CD4-positive, alpha-beta memory T cell (primary cell): ENCODE measurements around the gene MCC. TPM values are rescaled to one million over a fixed set of nuclear protein-coding genes. Genes with fewer than 3 reads are reported as not detected.

ENCODE experiments used
- CTCF ChIA-PET: fragments of 350-600 bp; sonication (Branson Sonifier 250); formaldehyde crosslinking; loops from one replicate; lab custom pipeline; 2021; ENCODE audit warnings: inconsistent platforms; ENCODE audit not compliant: partially characterized antibody; lab: Charles Lee
- POLR2A ChIA-PET: fragments of 350-600 bp; sonication (Branson Sonifier 250); formaldehyde crosslinking; loops from one replicate; lab custom pipeline; 2021; ENCODE audit not compliant: partially characterized antibody; lab: Charles Lee
- DNase-seq, 5 donors: peaks; one replicate each; pipeline versions ENCODE4 v3.0.0 to v3.0.0-alpha.2; 2020 to 2022; ENCODE audit warnings: mixed read lengths in 1 of 5
- H3K27ac ChIP-seq: one replicate; pipeline ENCODE4 v1.7.0; 2013; ENCODE audit warnings: low read depth, low read length
- H3K27me3 ChIP-seq: 2 replicates; pipeline ENCODE4 v1.7.0; 2013; ENCODE audit warnings: mild to moderate bottlenecking, low read length, moderate library complexity; ENCODE audit not compliant: insufficient read depth
- H3K36me3 ChIP-seq: 2 replicates; pipeline ENCODE4 v1.7.0; 2013; ENCODE audit warnings: mild to moderate bottlenecking, low read length, moderate library complexity; ENCODE audit not compliant: insufficient read depth
- H3K4me1 ChIP-seq: 2 replicates; pipeline ENCODE4 v1.7.0; 2013; ENCODE audit warnings: mild to moderate bottlenecking, low read length, moderate library complexity; ENCODE audit not compliant: insufficient read depth
- H3K4me3 ChIP-seq, 2 donors: one replicate each; pipeline ENCODE4 v1.7.0; 2013; ENCODE audit warnings: low read length in 2 of 2, mild to moderate bottlenecking in 1 of 2
- H3K9me3 ChIP-seq, 2 donors: one replicate each; pipeline ENCODE4 v1.7.0; 2013; ENCODE audit warnings: low read length in 2 of 2, control low read depth in 1 of 2; ENCODE audit not compliant: control insufficient read depth in 1 of 2
- H3K27ac Mint-ChIP-seq, 7 donors: one replicate each; pipeline ENCODE4 v1.8.0; 2020 to 2021; ENCODE audit warnings: mixed read lengths in 7 of 7, mild to moderate bottlenecking in 6 of 7, inconsistent platforms in 3 of 7, moderate library complexity in 3 of 7
- H3K27me3 Mint-ChIP-seq, 2 donors: one replicate each; pipeline ENCODE4 v1.8.0; 2020 to 2021; ENCODE audit warnings: mixed read lengths in 2 of 2
- H3K36me3 Mint-ChIP-seq, 2 donors: one replicate each; pipeline ENCODE4 v1.8.0; 2020 to 2021; ENCODE audit warnings: mixed read lengths in 2 of 2, inconsistent platforms in 1 of 2, mild to moderate bottlenecking in 1 of 2
- H3K4me1 Mint-ChIP-seq, 4 donors: one replicate each; pipeline ENCODE4 v1.8.0; 2020 to 2021; ENCODE audit warnings: mixed read lengths in 4 of 4, mild to moderate bottlenecking in 1 of 4
- H3K4me3 Mint-ChIP-seq, 8 donors: one replicate each; pipeline ENCODE4 v1.8.0; 2020 to 2021; ENCODE audit warnings: mixed read lengths in 8 of 8, mild to moderate bottlenecking in 7 of 8, moderate library complexity in 6 of 8, inconsistent platforms in 3 of 8
- H3K9me3 Mint-ChIP-seq, 8 donors: one replicate each; pipeline ENCODE4 v1.8.0; 2020 to 2021; ENCODE audit warnings: mixed read lengths in 8 of 8, mild to moderate bottlenecking in 5 of 8, inconsistent platforms in 3 of 8, moderate library complexity in 1 of 8
- intact Hi-C: fragments of 100-400 bp; cut with micrococcal nuclease; formaldehyde crosslinking; loops from one replicate; pipeline ENCODE4 v1.15.1; 2023
- polyA plus RNA-seq, 2 donors: library from polyadenylated mRNA; unstranded; fragments of 300-500 nt; fragmentation: Illumina TruSeq; gene quantifications; one replicate each; pipeline ENCODE4 v1.2.3, GENCODE V29; 2021
- total RNA-seq, 2 experiments: library from RNA; stranded (reverse); gene quantifications; one replicate each; pipeline ENCODE4 v1.2.3, GENCODE V29; 2021

The MCC gene
- total and polyA plus RNA-seq, 4 experiments from 2014 or later: 0.92 to 12.1 (median 7.7) TPM

GRCh38 chr5:113320273-113320780 lies 167.9 kb downstream of the MCC start:
- POLR2A ChIA-PET: no interaction called here
- no peaks in the 10 kb centered on the region for H3K9me3 Mint-ChIP-seq
- no peak for DNase-seq
- no peak overlapping the region for H3K4me3 ChIP-seq
- no peaks in the 10 kb centered on the region for H3K4me1 Mint-ChIP-seq
- H3K27ac ChIP-seq: no peak overlapping the region
- H3K4me1 ChIP-seq: no peaks in the 10 kb centered on the region
- H3K4me3 Mint-ChIP-seq: no peak overlapping the region
- intact Hi-C loops: no loop called here
- H3K36me3 ChIP-seq: no peaks in the 10 kb centered on the region
- H3K36me3 Mint-ChIP-seq: no peaks in the 10 kb centered on the region
- H3K27ac Mint-ChIP-seq: no peak overlapping the region
- no peaks in the 10 kb centered on the region for H3K27me3 ChIP-seq
- CTCF ChIA-PET: no interaction called here
- no peaks in the 10 kb centered on the region for H3K27me3 Mint-ChIP-seq
- no peaks in the 10 kb centered on the region for H3K9me3 ChIP-seq

GRCh38 chr5:113319256-113320053 lies 168.8 kb downstream of the MCC start:
- Histone ChIP-seq H3K9me3 (no peaks in the 10 kb centered on the region), H3K36me3 (no peaks in the 10 kb centered on the region), H3K27ac (no peak overlapping the region), H3K27me3 (no peaks in the 10 kb centered on the region), H3K4me1 (no peaks in the 10 kb centered on the region), H3K4me3 (no peak overlapping the region)
- Mint-ChIP-seq H3K27me3 (peaks cover 0 to 1% of the 10 kb centered on the region in 2 donors), H3K36me3 (no peaks in the 10 kb centered on the region), H3K4me3 (no peak overlapping the region), H3K4me1 (no peaks in the 10 kb centered on the region), H3K9me3 (no peaks in the 10 kb centered on the region), H3K27ac (no peak overlapping the region)
- ChIA-PET CTCF (interaction anchor here (0.8 to 1.8 kb wide), 3 partner anchors 9 to 324 kb away, joined by 3 to 7 read pairs (median 6); no protein-coding TSS in a partner anchor), POLR2A (no interaction called here)
- no peak for DNase-seq
- intact Hi-C loops: loop anchor here (10.0 kb wide), 1 partner anchor 1115 kb away; no protein-coding TSS in a partner anchor

- POLR2A ChIA-PET: no interaction called here
- intact Hi-C loops: loop anchor here (10.0 kb wide), 1 partner anchor 1113 kb away; no protein-coding TSS in a partner anchor
- peaks cover 0 to 1% of the 10 kb centered on the region in 2 donors for H3K27me3 Mint-ChIP-seq
- Histone ChIP-seq H3K4me3 (no peak overlapping the region), H3K36me3 (no peaks in the 10 kb centered on the region), H3K27ac (no peak overlapping the region), H3K9me3 (no peaks in the 10 kb centered on the region), H3K4me1 (no peaks in the 10 kb centered on the region), H3K27me3 (no peaks in the 10 kb centered on the region)
- H3K4me1 Mint-ChIP-seq: no peaks in the 10 kb centered on the region
- no peak overlapping the region for H3K4me3 Mint-ChIP-seq
- no peaks in the 10 kb centered on the region for H3K36me3 Mint-ChIP-seq
- H3K9me3 Mint-ChIP-seq: no peaks in the 10 kb centered on the region
- no peak for DNase-seq
- CTCF ChIA-PET: interaction anchor here (1.3 to 1.5 kb wide), 2 partner anchors 13 to 322 kb away, joined by 4 to 6 read pairs; no protein-coding TSS in a partner anchor
- no peak overlapping the region for H3K27ac Mint-ChIP-seq
These were observed 170.6 kb downstream of the MCC start for GRCh38 chr5:113317636-113318035.

- H3K4me1 Mint-ChIP-seq: no peaks in the 10 kb centered on the region
These were observed 177.0 kb downstream of the MCC start for GRCh38 chr5:113311301-113311700.

GRCh38 chr5:113302120-113302519 lies 186.1 kb downstream of the MCC start:
- no peak overlapping the region for H3K4me3 ChIP-seq
- no peaks in the 10 kb centered on the region for H3K27me3 ChIP-seq
- no peak overlapping the region for H3K4me3 Mint-ChIP-seq
- no peak overlapping the region for H3K27ac Mint-ChIP-seq
- ChIA-PET POLR2A (no interaction called here), CTCF (no interaction called here)
- no peaks in the 10 kb centered on the region for H3K36me3 ChIP-seq
- H3K36me3 Mint-ChIP-seq: no peaks in the 10 kb centered on the region
- H3K4me1 Mint-ChIP-seq: no peaks in the 10 kb centered on the region
- no peaks in the 10 kb centered on the region for H3K4me1 ChIP-seq
- H3K9me3 Mint-ChIP-seq: no peaks in the 10 kb centered on the region
- H3K9me3 ChIP-seq: no peaks in the 10 kb centered on the region
- peaks cover 10 to 14% of the 10 kb centered on the region in 2 donors for H3K27me3 Mint-ChIP-seq
- intact Hi-C loops: no loop called here
- no peak overlapping the region for H3K27ac ChIP-seq
- DNase-seq: no peak

More at GRCh38 chr5:113311301-113311700, 177.0 kb downstream of the MCC start:
- Histone ChIP-seq H3K36me3 (no peaks in the 10 kb centered on the region), H3K9me3 (no peaks in the 10 kb centered on the region), H3K27me3 (no peaks in the 10 kb centered on the region), H3K27ac (no peak overlapping the region), H3K4me1 (no peaks in the 10 kb centered on the region), H3K4me3 (no peak overlapping the region)
- Mint-ChIP-seq H3K27me3 (peaks cover 7% of the 10 kb centered on the region in 2 donors), H3K4me3 (no peak overlapping the region), H3K27ac (no peak overlapping the region), H3K36me3 (no peaks in the 10 kb centered on the region), H3K9me3 (no peaks in the 10 kb centered on the region)
- POLR2A ChIA-PET: no interaction called here
- no peak for DNase-seq
- intact Hi-C loops: loop anchor here (10.0 kb wide), 1 partner anchor 1106 kb away; no protein-coding TSS in a partner anchor
- CTCF ChIA-PET: interaction anchor here (1.6 kb wide), 1 partner anchor 17 kb away, joined by 7 read pairs; no protein-coding TSS in a partner anchor

- no peaks in the 10 kb centered on the region for H3K9me3 Mint-ChIP-seq
- Histone ChIP-seq H3K9me3 (no peaks in the 10 kb centered on the region), H3K27me3 (peaks cover 12% of the 10 kb centered on the region), H3K36me3 (no peaks in the 10 kb centered on the region), H3K4me1 (peaks cover 9% of the 10 kb centered on the region), H3K4me3 (no peak overlapping the region), H3K27ac (no peak overlapping the region)
- H3K27ac Mint-ChIP-seq: no peak overlapping the region
- H3K36me3 Mint-ChIP-seq: no peaks in the 10 kb centered on the region
- no peak for DNase-seq
- H3K27me3 Mint-ChIP-seq: peaks cover 14 to 15% of the 10 kb centered on the region in 2 donors
- POLR2A ChIA-PET: no interaction called here
- intact Hi-C loops: no loop called here
- H3K4me1 Mint-ChIP-seq: peaks cover 6 to 9% (median 7%) of the 10 kb centered on the region in 4 donors
- CTCF ChIA-PET: interaction anchor here (0.8 to 1.7 kb wide), 2 partner anchors 80 to 303 kb away, joined by 3 read pairs; no protein-coding TSS in a partner anchor
- H3K4me3 Mint-ChIP-seq: no peak overlapping the region
These were observed 188.7 kb downstream of the MCC start for GRCh38 chr5:113299591-113299990.

- POLR2A ChIA-PET: no interaction called here
- CTCF ChIA-PET: interaction anchor here (1.1 to 4.1 kb wide), 2 partner anchors 22 to 301 kb away, joined by 3 to 18 read pairs; no protein-coding TSS in a partner anchor
- peak overlapping the region in 2 of 8 donors; percentile 2 to 22 for H3K4me3 Mint-ChIP-seq
- H3K4me1 Mint-ChIP-seq: peaks cover 13 to 25% (median 21%) of the 10 kb centered on the region in 4 donors
- Histone ChIP-seq H3K4me1 (peaks cover 22% of the 10 kb centered on the region), H3K36me3 (no peaks in the 10 kb centered on the region), H3K27me3 (peaks cover 12% of the 10 kb centered on the region), H3K27ac (no peak overlapping the region), H3K4me3 (no peak overlapping the region), H3K9me3 (no peaks in the 10 kb centered on the region)
- H3K36me3 Mint-ChIP-seq: peaks cover 0 to 4% of the 10 kb centered on the region in 2 donors
- no peak overlapping the region for H3K27ac Mint-ChIP-seq
- no peaks in the 10 kb centered on the region for H3K9me3 Mint-ChIP-seq
- no peak for DNase-seq
- intact Hi-C loops: no loop called here
- H3K27me3 Mint-ChIP-seq: peaks cover 8 to 14% of the 10 kb centered on the region in 2 donors
These were observed 191.6 kb downstream of the MCC start for GRCh38 chr5:113296676-113297075.
